Osteocyte (in vitro differentiated cells): ENCODE data around the gene LRCH4. TPM values are rescaled to one million over a fixed set of nuclear protein-coding genes. Genes with fewer than 3 reads are reported as not detected.

Source experiments
- DNase-seq: peaks from one replicate; pipeline ENCODE4 v3.0.0; 2021; ENCODE audit warnings: mixed read lengths; ENCODE audit not compliant: unreplicated experiment; ENCODE audit errors: extremely low spot score
- H3K27ac Mint-ChIP-seq: one replicate; pipeline ENCODE4 v1.8.0; 2021; ENCODE audit warnings: mild to moderate bottlenecking, mixed read lengths; ENCODE audit not compliant: unreplicated experiment
- H3K27me3 Mint-ChIP-seq: one replicate; pipeline ENCODE4 v1.8.0; 2021; ENCODE audit warnings: mixed read lengths; ENCODE audit not compliant: unreplicated experiment
- H3K36me3 Mint-ChIP-seq: one replicate; pipeline ENCODE4 v1.8.0; 2021; ENCODE audit warnings: mixed read lengths; ENCODE audit not compliant: unreplicated experiment
- H3K4me1 Mint-ChIP-seq: one replicate; pipeline ENCODE4 v1.8.0; 2021; ENCODE audit warnings: mixed read lengths; ENCODE audit not compliant: unreplicated experiment
- H3K4me3 Mint-ChIP-seq: one replicate; pipeline ENCODE4 v1.8.0; 2021; ENCODE audit warnings: mild to moderate bottlenecking, moderate library complexity, mixed read lengths; ENCODE audit not compliant: unreplicated experiment
- H3K9me3 Mint-ChIP-seq: one replicate; pipeline ENCODE4 v1.8.0; 2021; ENCODE audit warnings: mixed read lengths; ENCODE audit not compliant: unreplicated experiment
- CTCF ChIP-seq: fragments of 200-600 bp; sonication (generic); IDR thresholded peaks from 2 replicates; pipeline ENCODE4 v1.5.0; 2021; ENCODE audit warnings: antibody characterized with exemption, mild to moderate bottlenecking, moderate library complexity
- total RNA-seq: library from RNA; stranded (reverse); gene quantifications from 2 replicates; pipeline ENCODE4 v1.2.1, GENCODE V29; 2021

Gene LRCH4
- total RNA-seq, 1 donor from 2014 or later: 90.9 TPM

- Mint-ChIP-seq H3K27me3 (no peaks in the 10 kb centered on the region), H3K9me3 (no peaks in the 10 kb centered on the region), H3K4me1 (peaks cover 4% of the 10 kb centered on the region), H3K27ac (no peak overlapping the region), H3K4me3 (no peak overlapping the region), H3K36me3 (peaks cover 15% of the 10 kb centered on the region)
- no peak for DNase-seq
- TF ChIP-seq CTCF: no peak
These were observed 9.4 kb downstream of the LRCH4 start for GRCh38 chr7:100576384-100576993.

- no peaks in the 10 kb centered on the region for H3K9me3 Mint-ChIP-seq
- no peak for DNase-seq
- H3K4me1 Mint-ChIP-seq: peaks cover 6% of the 10 kb centered on the region
- H3K36me3 Mint-ChIP-seq: peaks cover 15% of the 10 kb centered on the region
- H3K27ac Mint-ChIP-seq: no peak overlapping the region
- no peaks in the 10 kb centered on the region for H3K27me3 Mint-ChIP-seq
- no peak for TF ChIP-seq CTCF
- H3K4me3 Mint-ChIP-seq: no peak overlapping the region
These were observed 10.1 kb downstream of the LRCH4 start for GRCh38 chr7:100575746-100576383.

GRCh38 chr7:100575206-100575631 lies 10.7 kb downstream of the LRCH4 start:
- no peak overlapping the region for H3K27ac Mint-ChIP-seq
- peaks cover 8% of the 10 kb centered on the region for H3K4me1 Mint-ChIP-seq
- no peak overlapping the region for H3K4me3 Mint-ChIP-seq
- no peak for DNase-seq
- peaks cover 15% of the 10 kb centered on the region for H3K36me3 Mint-ChIP-seq
- no peak for TF ChIP-seq CTCF
- no peaks in the 10 kb centered on the region for H3K27me3 Mint-ChIP-seq
- no peaks in the 10 kb centered on the region for H3K9me3 Mint-ChIP-seq

- Mint-ChIP-seq H3K4me3 (no peak overlapping the region), H3K4me1 (peaks cover 8% of the 10 kb centered on the region)
These were observed 11.3 kb downstream of the LRCH4 start for GRCh38 chr7:100574362-100575205.

More at GRCh38 chr7:100574362-100575205, 11.3 kb downstream of the LRCH4 start:
- Mint-ChIP-seq H3K36me3 (peaks cover 15% of the 10 kb centered on the region), H3K9me3 (no peaks in the 10 kb centered on the region), H3K27ac (no peak overlapping the region), H3K27me3 (no peaks in the 10 kb centered on the region)
- no peak for DNase-seq
- TF ChIP-seq CTCF: no peak
